K562 (cell line): ENCODE measurements around the gene PIK3AP1. TPM values are rescaled to one million over a fixed set of nuclear protein-coding genes. Genes with fewer than 3 reads are reported as not detected.

ENCODE experiments used
- ADNP ChIP-seq: fragments of 200-800 bp; sonication (Bioruptor generic); IDR thresholded peaks from 2 replicates; pipeline ENCODE4 v1.6.1; 2016; ENCODE audit warnings: missing genetic modification characterization, missing compliant biosample characterization
- BCOR ChIP-seq: fragments of 450-650 bp; IDR thresholded peaks from 2 replicates; pipeline ENCODE4 v1.6.1; 2016
- C11orf30 ChIP-seq: fragments of 450-650 bp; IDR thresholded peaks from 2 replicates; pipeline ENCODE4 v1.6.1; 2016; ENCODE audit warnings: low read depth, mild to moderate bottlenecking
- CHCHD3 ChIP-seq: fragments of 250-450 bp; sonication (Bioruptor Pico); IDR thresholded peaks from 2 replicates; pipeline ENCODE4 v2.1.2; 2022; ENCODE audit warnings: mild to moderate bottlenecking
- E2F6 ChIP-seq, 2 experiments: IDR thresholded peaks; 2 replicates each; pipeline ENCODE4 v1.6.1; 2011; ENCODE audit warnings: borderline replicate concordance in 1 of 2, control low read depth in 1 of 2, low read depth in 1 of 2, low read length in 1 of 2, mild to moderate bottlenecking in 1 of 2, mixed read lengths in 1 of 2, moderate library complexity in 1 of 2; ENCODE audit not compliant: insufficient read depth in 1 of 2, insufficient read length in 1 of 2, poor library complexity in 1 of 2, severe bottlenecking in 1 of 2; ENCODE audit errors: extremely low read depth in 1 of 2
- GABPB1 ChIP-seq: sonication (generic); formaldehyde crosslinking; IDR thresholded peaks from 2 replicates; pipeline ENCODE4 v1.8.0; 2022; ENCODE audit warnings: mild to moderate bottlenecking, missing genetic modification reagents
- GTF2E2 ChIP-seq: fragments of 200-800 bp; sonication (Bioruptor generic); IDR thresholded peaks from 2 replicates; pipeline ENCODE4 v1.6.1; 2016; ENCODE audit warnings: missing genetic modification characterization, missing compliant biosample characterization
- HDAC1 ChIP-seq, 2 experiments: fragments of 450-650 bp; IDR thresholded peaks; 2 replicates each; pipeline ENCODE4 v1.6.1; 2016 to 2017; ENCODE audit warnings: inconsistent platforms in 1 of 2, mild to moderate bottlenecking in 1 of 2, moderate library complexity in 1 of 2
- ID3 ChIP-seq, 2 experiments: fragments of 250-450 bp in 1 of 2; fragments of 450-650 bp in 1 of 2; sonication (Bioruptor Pico) in 1 of 2; IDR thresholded peaks; 2 replicates each; pipeline versions ENCODE4 v1.6.1 to v1.8.0; 2016 to 2021; ENCODE audit warnings: mild to moderate bottlenecking in 2 of 2, moderate library complexity in 2 of 2, missing compliant biosample characterization in 1 of 2, missing genetic modification characterization in 1 of 2
- KLF13 ChIP-seq: fragments of 450-650 bp; IDR thresholded peaks from 2 replicates; pipeline ENCODE4 v1.6.1; 2016; ENCODE audit warnings: missing genetic modification characterization, low read depth, mild to moderate bottlenecking, missing compliant biosample characterization, moderate library complexity, borderline replicate concordance
- MAFF ChIP-seq: IDR thresholded peaks from 2 replicates; pipeline ENCODE4 v1.6.1; 2012; ENCODE audit warnings: low read length, improper control_type of control experiment
- MAFG ChIP-seq: fragments of 450-650 bp; conservative IDR thresholded peaks from 2 replicates; pipeline ENCODE4 v1.6.1; 2016; ENCODE audit warnings: missing genetic modification characterization, missing compliant biosample characterization
- MAFK ChIP-seq: IDR thresholded peaks from 2 replicates; pipeline ENCODE4 v1.6.1; 2011; ENCODE audit warnings: low read length, improper control_type of control experiment
- NUFIP1 ChIP-seq: fragments of 450-650 bp; IDR thresholded peaks from 2 replicates; pipeline ENCODE4 v1.6.1; 2018; ENCODE audit not compliant: partially characterized antibody
- PHTF2 ChIP-seq: fragments of 250-450 bp; sonication (Bioruptor Pico); IDR thresholded peaks from 2 replicates; pipeline ENCODE4 v1.5.0; 2021; ENCODE audit warnings: mild to moderate bottlenecking
- POLR3A ChIP-seq: IDR thresholded peaks from 2 replicates; pipeline ENCODE4 v1.6.1; 2011; ENCODE audit warnings: borderline replicate concordance, mild to moderate bottlenecking, moderate library complexity; ENCODE audit not compliant: insufficient read length, insufficient read depth; ENCODE audit errors: extremely low read depth
- PRMT5 ChIP-seq: sonication (generic); formaldehyde crosslinking; IDR thresholded peaks from 2 replicates; pipeline ENCODE4 v1.5.0; 2020; ENCODE audit warnings: missing genetic modification reagents
- SNRNP70 ChIP-seq: fragments of 200-400 bp; formaldehyde crosslinking; optimal IDR thresholded peaks from 2 replicates; pipeline ENCODE3; 2017; ENCODE audit warnings: low read depth, low read length
- SRSF7 ChIP-seq: fragments of 200-400 bp; formaldehyde crosslinking; optimal IDR thresholded peaks from 2 replicates; pipeline ENCODE3; 2017; ENCODE audit warnings: mild to moderate bottlenecking, low read depth, low read length
- STAT5B ChIP-seq: fragments of 250-450 bp; sonication (Bioruptor Pico); IDR thresholded peaks from 2 replicates; pipeline ENCODE4 v1.8.0; 2021; ENCODE audit warnings: mild to moderate bottlenecking, inconsistent platforms
- ZNF408 ChIP-seq: fragments of 250-450 bp; sonication (Bioruptor Pico); IDR thresholded peaks from 2 replicates; pipeline ENCODE4 v1.4.0; 2020; ENCODE audit warnings: low read depth, mild to moderate bottlenecking, moderate library complexity
- ZNF583 ChIP-seq: fragments of 250-450 bp; sonication (Bioruptor Pico); IDR thresholded peaks from 2 replicates; pipeline ENCODE4 v1.4.0; 2020
- polyA plus RNA-seq, 8 experiments: library from polyadenylated mRNA; depleted of rRNA in 4 of 8; stranded (reverse) in 5 of 8; unstranded in 3 of 8; fragments of >200 nt; fragmentation: Nextera tagmentation in 2 of 8; fragmentation: Illumina TruSeq in 1 of 8; extraction: Ambion mirVana in 2 of 8; extraction: Trizol in 1 of 8; gene quantifications; 2 replicates each; pipeline versions ENCODE4 v1.2.1 to v1.2.3, GENCODE V29; 2011 to 2014; ENCODE audit warnings: inconsistent platforms in 1 of 8, missing spikeins in 1 of 8
- total RNA-seq, 7 experiments: library from RNA; depleted of rRNA in 6 of 7; stranded (reverse); fragments of >200 nt in 6 of 7; fragmentation: Illumina TruSeq in 2 of 7; extraction: Trizol in 2 of 7; gene quantifications; 2 replicates each; pipeline versions ENCODE4 v1.2.1 to v1.2.3, GENCODE V29; 2011 to 2021; ENCODE audit warnings: low replicate concordance in 1 of 7
- TF ChIP-seq, protein P1 (sequence below): sonication (generic); formaldehyde crosslinking; IDR thresholded peaks from 2 replicates; pipeline ENCODE4 v1.8.0; 2022; ENCODE audit warnings: mild to moderate bottlenecking, low read depth, missing genetic modification reagents
- TF ChIP-seq, protein P2 (sequence below): fragments of 450-650 bp; formaldehyde crosslinking; IDR thresholded peaks from 2 replicates; pipeline ENCODE4 v1.4.0; 2020; ENCODE audit warnings: mild to moderate bottlenecking, moderate library complexity

Gene PIK3AP1
- total and polyA plus RNA-seq, 9 of the 15 experiments (the other 6 are each of a cell fraction or from before 2014, with no cell fraction given), result 0.20 to 2.4 (median 1.4) TPM

- TF ChIP-seq ID3 (CRISPR knock-in tag; IDR thresholded peaks at IDR 0.05) (no peak), ID3 (tag; IDR thresholded peaks at IDR 0.05) (no peak), STAT5B (CRISPR knock-in tag) (no peak), SNRNP70 (no peak), KLF13 (no peak), POLR3A (no peak), ZNF583 (CRISPR knock-in tag) (no peak), GABPB1 (no peak), ZNF408 (no peak), C11orf30 (peak; percentile 77), CHCHD3 (no peak), MAFF (peak; percentile 78), E2F6 (IDR thresholded peaks at IDR 0.05; ENCODE audit: borderline replicate concordance in 1 of 2, extremely low read depth in 1 of 2, insufficient read depth in 1 of 2, insufficient read length in 1 of 2, low read depth in 1 of 2, low read length in 1 of 2, poor library complexity in 1 of 2, severe bottlenecking in 1 of 2) (no peak), HDAC1 (IDR thresholded peaks at IDR 0.05) (no peak), MAFK (peak; percentile 70), PHTF2 (CRISPR knock-in tag) (no peak), SRSF7 (no peak), GTF2E2 (no peak), MAFG (tag) (peak; percentile 71), NUFIP1 (no peak), PRMT5 (CRISPR knock-in tag) (no peak), BCOR (no peak), ADNP (tag) (no peak)
- TF ChIP-seq, protein P1, sequence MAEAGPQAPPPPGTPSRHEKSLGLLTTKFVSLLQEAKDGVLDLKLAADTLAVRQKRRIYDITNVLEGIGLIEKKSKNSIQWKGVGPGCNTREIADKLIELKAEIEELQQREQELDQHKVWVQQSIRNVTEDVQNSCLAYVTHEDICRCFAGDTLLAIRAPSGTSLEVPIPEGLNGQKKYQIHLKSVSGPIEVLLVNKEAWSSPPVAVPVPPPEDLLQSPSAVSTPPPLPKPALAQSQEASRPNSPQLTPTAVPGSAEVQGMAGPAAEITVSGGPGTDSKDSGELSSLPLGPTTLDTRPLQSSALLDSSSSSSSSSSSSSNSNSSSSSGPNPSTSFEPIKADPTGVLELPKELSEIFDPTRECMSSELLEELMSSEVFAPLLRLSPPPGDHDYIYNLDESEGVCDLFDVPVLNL (CRISPR knock-in tag), result no peak
- TF ChIP-seq, protein P2, sequence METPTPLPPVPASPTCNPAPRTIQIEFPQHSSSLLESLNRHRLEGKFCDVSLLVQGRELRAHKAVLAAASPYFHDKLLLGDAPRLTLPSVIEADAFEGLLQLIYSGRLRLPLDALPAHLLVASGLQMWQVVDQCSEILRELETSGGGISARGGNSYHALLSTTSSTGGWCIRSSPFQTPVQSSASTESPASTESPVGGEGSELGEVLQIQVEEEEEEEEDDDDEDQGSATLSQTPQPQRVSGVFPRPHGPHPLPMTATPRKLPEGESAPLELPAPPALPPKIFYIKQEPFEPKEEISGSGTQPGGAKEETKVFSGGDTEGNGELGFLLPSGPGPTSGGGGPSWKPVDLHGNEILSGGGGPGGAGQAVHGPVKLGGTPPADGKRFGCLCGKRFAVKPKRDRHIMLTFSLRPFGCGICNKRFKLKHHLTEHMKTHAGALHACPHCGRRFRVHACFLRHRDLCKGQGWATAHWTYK (CRISPR knock-in tag), result no peak
These were observed 3.9 kb downstream of the PIK3AP1 start (continued) for GRCh38 chr10:96716390-96716789.
